Spleen (tissue), 11 donors: ENCODE results near the gene UBE2V1. TPM values are rescaled to one million over a fixed set of nuclear protein-coding genes. Genes with fewer than 3 reads are reported as not detected.

Experiments used
- DNase-seq: peaks from one replicate; pipeline ENCODE4 v3.0.0-alpha.2; 2020
- H3K27ac ChIP-seq, 8 donors: fragments of 200-600 bp; sonication (generic) in 7 of 8; 1 replicate in 4 of 8; 2 replicates in 4 of 8; pipeline versions ENCODE4 v1.5.0 to v1.8.0; 2016 to 2021; ENCODE audit warnings: inconsistent platforms in 4 of 8, mild to moderate bottlenecking in 4 of 8, moderate library complexity in 1 of 8
- H3K27me3 ChIP-seq, 7 donors: fragments of 200-600 bp; sonication (generic) in 6 of 7; replicated peaks in 1 of 7; 1 replicate in 4 of 7; 2 replicates in 3 of 7; pipeline versions ENCODE4 v1.5.0 to v1.8.0; 2016 to 2021; ENCODE audit warnings: inconsistent platforms in 3 of 7, mild to moderate bottlenecking in 1 of 7
- H3K36me3 ChIP-seq, 6 donors: fragments of 200-600 bp; sonication (generic) in 5 of 6; 1 replicate in 4 of 6; 2 replicates in 2 of 6; pipeline versions ENCODE4 v1.5.0 to v1.8.0; 2016 to 2021; ENCODE audit warnings: inconsistent platforms in 2 of 6
- H3K4me1 ChIP-seq, 6 donors: fragments of 200-600 bp; sonication (generic) in 5 of 6; 1 replicate in 3 of 6; 2 replicates in 3 of 6; pipeline versions ENCODE4 v1.5.0 to v1.8.0; 2016 to 2021; ENCODE audit warnings: inconsistent platforms in 3 of 6
- H3K4me3 ChIP-seq, 8 donors: fragments of 200-600 bp; sonication (generic) in 7 of 8; 1 replicate in 4 of 8; 2 replicates in 4 of 8; pipeline versions ENCODE4 v1.5.0 to v1.8.0; 2016 to 2021; ENCODE audit warnings: inconsistent platforms in 4 of 8, mild to moderate bottlenecking in 4 of 8, moderate library complexity in 2 of 8
- H3K9me3 ChIP-seq, 8 donors: fragments of 200-600 bp; sonication (generic) in 7 of 8; 1 replicate in 4 of 8; 2 replicates in 4 of 8; pipeline versions ENCODE4 v1.5.0 to v1.8.0; 2016 to 2021; ENCODE audit warnings: inconsistent platforms in 4 of 8
- POLR2A ChIP-seq, 3 donors: fragments of 450-650 bp; IDR thresholded peaks; one replicate each; pipeline ENCODE4 v1.5.1; 2017; ENCODE audit warnings: antibody characterized with exemption in 3 of 3, mild to moderate bottlenecking in 1 of 3
- POLR2AphosphoS5 ChIP-seq, 3 donors: sonication (generic); formaldehyde crosslinking; IDR thresholded peaks; one replicate each; pipeline ENCODE4 v1.5.1; 2017; ENCODE audit warnings: antibody characterized with exemption in 3 of 3
- WGBS, 5 donors: extraction: QIAGEN DNeasy Blood & Tissue Kit in 3 of 5; methylation state at CpG; one replicate each; pipeline versions ENCODE4 v1.1.5 to v1.1.7; 2013 to 2018; 5-methylcytosine and 5-hydroxymethylcytosine counted together
- intact Hi-C: fragments of 100-400 bp; cut with DNase I; formaldehyde crosslinking; loops from one replicate; pipeline ENCODE4 v1.15.0; 2023; ENCODE audit warnings: low total_unique reads
- polyA plus RNA-seq, 3 donors: library from polyadenylated mRNA; stranded (reverse); fragments of 200-250 nt; gene quantifications; one replicate each; pipeline ENCODE4 v1.2.1, GENCODE V29; 2013
- total RNA-seq, 7 donors: library from RNA; depleted of rRNA in 3 of 7; stranded (reverse); fragments of >200 nt in 3 of 7; fragmentation: NEBNext Ultra II Directional in 4 of 7; extraction: Animal tissue kit (Norgen Biotek cat#: 25700) in 4 of 7; gene quantifications; one replicate each; pipeline versions ENCODE4 v1.1.0 to v1.2.1, GENCODE V29; 2016 to 2021
- TF ChIP-seq, protein P1 (sequence below), 11 experiments: fragments of 200-600 bp in 7 of 11; fragments of 450-650 bp in 4 of 11; sonication (generic) in 4 of 11; IDR thresholded peaks in 8 of 11; conservative IDR thresholded peaks in 3 of 11; 1 replicate in 7 of 11; 2 replicates in 4 of 11; pipeline versions ENCODE4 v1.4.0 to v1.8.0; 2016 to 2021; ENCODE audit warnings: antibody characterized with exemption in 11 of 11, inconsistent platforms in 4 of 11, mild to moderate bottlenecking in 1 of 11
- donor health status: healthy with polysubstance abuse.
- donor health status: DM: no; HTN: no; CAD: no; lungs with moderate emphysema.
- donor health status: DM: no; HTN: no; CAD: no.
- donor health status: Bipolar disorder and iron deficiency.
- donor health status: healthy.
- donor health status: DM: no; HTN: no; CAD: no.
- donor health status: DM: yes; HTN: yes; CAD: no.

UBE2V1 gene
- total and polyA plus RNA-seq, 10 donors: 62.3 to 140 (median 122) TPM

GRCh38 chr20:50111829-50112495, 988 bp downstream of the UBE2V1 start:
- TF ChIP-seq POLR2AphosphoS5 (IDR thresholded peaks at IDR 0.05) (no peak), POLR2A (IDR thresholded peaks at IDR 0.05) (no peak)
- TF ChIP-seq, protein P1, sequence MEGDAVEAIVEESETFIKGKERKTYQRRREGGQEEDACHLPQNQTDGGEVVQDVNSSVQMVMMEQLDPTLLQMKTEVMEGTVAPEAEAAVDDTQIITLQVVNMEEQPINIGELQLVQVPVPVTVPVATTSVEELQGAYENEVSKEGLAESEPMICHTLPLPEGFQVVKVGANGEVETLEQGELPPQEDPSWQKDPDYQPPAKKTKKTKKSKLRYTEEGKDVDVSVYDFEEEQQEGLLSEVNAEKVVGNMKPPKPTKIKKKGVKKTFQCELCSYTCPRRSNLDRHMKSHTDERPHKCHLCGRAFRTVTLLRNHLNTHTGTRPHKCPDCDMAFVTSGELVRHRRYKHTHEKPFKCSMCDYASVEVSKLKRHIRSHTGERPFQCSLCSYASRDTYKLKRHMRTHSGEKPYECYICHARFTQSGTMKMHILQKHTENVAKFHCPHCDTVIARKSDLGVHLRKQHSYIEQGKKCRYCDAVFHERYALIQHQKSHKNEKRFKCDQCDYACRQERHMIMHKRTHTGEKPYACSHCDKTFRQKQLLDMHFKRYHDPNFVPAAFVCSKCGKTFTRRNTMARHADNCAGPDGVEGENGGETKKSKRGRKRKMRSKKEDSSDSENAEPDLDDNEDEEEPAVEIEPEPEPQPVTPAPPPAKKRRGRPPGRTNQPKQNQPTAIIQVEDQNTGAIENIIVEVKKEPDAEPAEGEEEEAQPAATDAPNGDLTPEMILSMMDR (IDR thresholded peaks at IDR 0.05 in 8 of 11, conservative IDR thresholded peaks at IDR 0.05 in 3 of 11): no peak
- intact Hi-C loops: no loop called here
- WGBS, 5 donors: 9 to 15% (median 11%) methylated on average over 9 of the region's 9 CpGs
- H3K9me3 ChIP-seq: no peaks in the 10 kb centered on the region
- peak overlapping the region; percentile 66 to 93 (median 86) for H3K4me3 ChIP-seq
- H3K27me3 ChIP-seq: no peaks in the 10 kb centered on the region
- no peak for DNase-seq
- H3K36me3 ChIP-seq: peaks cover 0 to 14% (median 0%) of the 10 kb centered on the region in 6 donors
- H3K27ac ChIP-seq: peak overlapping the region; percentile 92 to 98 (median 97)
- H3K4me1 ChIP-seq: peaks cover 62 to 94% (median 85%) of the 10 kb centered on the region in 6 donors

DNA sequence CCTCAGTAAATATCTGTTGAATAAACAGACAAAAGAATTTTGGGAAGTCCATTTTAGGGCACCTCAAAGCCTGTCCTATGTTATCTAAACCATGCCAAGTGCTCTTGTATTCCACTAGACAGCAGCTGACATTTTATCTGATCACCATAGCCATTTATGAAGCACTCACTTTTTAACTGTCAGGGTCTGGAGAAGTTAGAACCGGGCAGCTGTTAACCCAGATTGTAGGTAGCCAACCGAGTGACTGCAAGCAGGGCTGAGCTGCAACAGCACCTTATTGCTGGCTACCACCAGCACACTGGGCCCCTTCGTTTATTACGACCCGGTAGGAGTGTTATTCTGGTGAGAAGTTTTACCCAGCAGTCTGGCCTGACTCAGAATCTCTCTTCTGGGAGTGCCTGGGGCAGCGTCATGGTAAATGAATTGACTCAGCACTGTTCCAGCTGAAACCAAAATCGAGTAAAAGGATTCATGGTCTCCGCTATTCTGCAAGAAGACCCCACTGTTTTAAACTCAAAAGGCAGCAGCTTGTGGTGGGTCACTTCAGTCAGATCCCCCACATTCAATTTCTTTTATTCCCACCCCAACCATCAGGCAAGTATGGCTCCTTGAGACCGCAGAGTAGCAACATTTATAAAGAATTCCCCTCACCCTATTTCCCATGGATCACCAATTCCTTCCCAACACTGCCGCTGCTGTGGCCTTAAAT, 1.7 kb downstream of the UBE2V1 start:
- Histone ChIP-seq H3K27me3 (no peaks in the 10 kb centered on the region), H3K27ac (peak overlapping the region; percentile 92 to 98 (median 97)), H3K4me1 (peaks cover 62 to 94% (median 86%) of the 10 kb centered on the region in 6 donors), H3K4me3 (peak overlapping the region; percentile 66 to 93 (median 86)), H3K36me3 (peaks cover 0 to 14% (median 0%) of the 10 kb centered on the region in 6 donors), H3K9me3 (no peaks in the 10 kb centered on the region)
- TF ChIP-seq, protein P1 (IDR thresholded peaks at IDR 0.05 in 8 of 11, conservative IDR thresholded peaks at IDR 0.05 in 3 of 11): no peak
- TF ChIP-seq POLR2AphosphoS5 (IDR thresholded peaks at IDR 0.05) (no peak), POLR2A (IDR thresholded peaks at IDR 0.05) (no peak)
- 47 to 64% (median 53%) methylated on average over 10 of the region's 10 CpGs for WGBS, 5 donors
- DNase-seq: no peak
- intact Hi-C loops: no loop called here

- Histone ChIP-seq H3K4me3 (peak overlapping the region in 1 of 8 donors; percentile 91), H3K27ac (peak overlapping the region; percentile 5 to 98 (median 94)), H3K4me1 (peaks cover 59 to 94% (median 90%) of the 10 kb centered on the region in 6 donors), H3K27me3 (no peaks in the 10 kb centered on the region), H3K36me3 (peaks cover 0 to 14% (median 0%) of the 10 kb centered on the region in 6 donors), H3K9me3 (no peaks in the 10 kb centered on the region)
- TF ChIP-seq POLR2AphosphoS5 (IDR thresholded peaks at IDR 0.05): peak in 1 of 3 donors; percentile 46
- TF ChIP-seq, protein P1 (IDR thresholded peaks at IDR 0.05 in 8 of 11, conservative IDR thresholded peaks at IDR 0.05 in 3 of 11): no peak
- DNase-seq: no peak
- WGBS, 5 donors: 3 to 13% (median 4%) methylated on average over 4 of the region's 4 CpGs
- intact Hi-C loops: no loop called here
These were observed 2.6 kb downstream of the UBE2V1 start for GRCh38 chr20:50110141-50111047.
